GM18870 (cell line): ENCODE data around the gene MALL.
"Not testable (repeated sequence)": the region's sequence is repeated elsewhere in the genome, so short reads cannot be mapped to it uniquely, and the experiment has no call there.

ENCODE experiments used
- ATAC-seq: cut with Tn5 transposase; IDR thresholded peaks from one replicate; pipeline ENCODE4 v1.9.1; 2021; ENCODE audit warnings: moderate library complexity; ENCODE audit not compliant: unreplicated experiment

Gene MALL

GRCh38 chr2:110099471-110100225 is 16.0 kb downstream of the MALL start:
- no peak for ATAC-seq

DNA sequence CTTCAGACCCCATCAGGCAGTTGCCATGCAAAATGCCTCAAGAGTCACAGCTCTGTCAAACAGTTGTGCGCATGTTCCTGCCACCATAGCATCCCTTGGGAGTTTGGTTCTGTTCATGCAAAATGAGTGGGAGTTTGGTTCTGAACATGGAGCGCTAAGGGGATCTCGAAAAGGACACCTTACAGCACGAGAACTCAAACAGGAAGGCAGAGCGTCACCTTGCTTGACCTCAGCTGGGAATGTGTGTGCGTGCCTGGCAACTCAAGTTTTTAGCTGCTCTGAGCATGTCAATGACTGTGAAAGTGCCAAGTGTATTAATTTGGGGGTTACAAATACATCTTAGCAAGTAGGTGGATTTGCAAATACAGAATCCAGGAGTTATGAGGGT is 16.6 kb downstream of the MALL start:
- no peak for ATAC-seq

DNA sequence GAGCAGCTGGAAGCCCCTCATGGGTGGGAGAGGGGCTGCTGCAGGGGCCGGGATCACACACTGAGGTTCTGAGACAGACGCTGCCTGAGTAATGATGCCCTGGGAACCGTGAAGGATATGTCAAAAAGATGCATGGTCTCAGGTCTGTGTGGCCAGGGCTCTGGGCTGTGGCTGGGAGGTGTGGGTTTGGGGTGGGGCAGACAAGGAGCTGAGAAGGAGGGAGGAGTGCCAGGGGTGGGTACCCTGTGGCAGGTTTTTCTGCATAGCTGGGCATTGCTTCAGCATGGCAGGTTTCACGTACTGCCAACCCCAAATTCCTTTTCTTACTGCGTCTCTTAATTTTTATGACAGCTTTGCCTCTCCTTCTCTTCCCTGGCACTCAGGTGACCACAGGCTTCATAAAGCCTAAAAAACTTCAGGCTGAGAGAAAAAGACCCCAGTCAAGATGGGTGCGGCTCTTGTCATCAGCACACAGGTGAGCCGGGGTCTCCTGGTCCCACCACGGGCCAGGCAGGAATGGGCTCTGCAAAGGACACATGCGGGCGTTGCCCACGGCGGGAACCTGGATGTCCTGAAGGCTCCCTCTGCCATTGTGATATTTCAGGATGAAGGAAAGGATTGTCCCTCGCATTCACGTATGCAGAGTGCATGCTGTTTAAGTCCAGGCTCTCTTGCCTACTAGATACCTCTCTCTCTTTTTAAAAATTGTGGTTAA is 18.0 kb downstream of the MALL start:
- no peak for ATAC-seq

DNA sequence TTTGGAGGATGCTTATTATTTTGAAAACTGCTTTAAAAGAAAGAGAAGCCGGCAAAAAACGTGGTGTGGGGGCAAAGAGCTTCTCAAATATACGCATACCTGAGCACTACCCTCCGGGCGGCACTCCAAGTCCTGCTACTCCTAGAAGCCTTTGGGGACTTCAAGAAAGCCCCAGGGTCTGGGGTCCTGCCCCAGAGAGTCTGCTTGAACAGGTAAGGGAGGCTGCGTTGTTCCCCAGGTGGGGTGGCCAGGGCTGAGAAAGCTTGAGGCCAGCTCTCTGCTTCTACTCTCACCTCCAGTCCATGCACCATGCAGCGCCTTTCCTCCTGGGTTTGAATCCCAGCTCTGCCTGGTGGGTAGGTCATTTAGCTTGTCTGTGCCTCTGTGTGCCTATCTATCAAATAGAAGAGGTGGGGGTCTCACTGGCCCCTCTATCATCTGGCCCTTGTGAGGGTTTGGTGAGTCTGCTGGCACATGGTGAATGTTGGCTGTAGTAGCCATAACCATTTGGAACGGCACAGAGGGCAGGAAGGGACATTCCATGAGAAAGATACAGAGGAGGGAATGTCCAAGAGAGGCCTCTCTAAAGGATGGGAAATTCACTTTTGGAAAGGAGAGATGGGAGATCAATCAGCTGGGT is 19.5 kb downstream of the MALL start:
- ATAC-seq = no peak

DNA sequence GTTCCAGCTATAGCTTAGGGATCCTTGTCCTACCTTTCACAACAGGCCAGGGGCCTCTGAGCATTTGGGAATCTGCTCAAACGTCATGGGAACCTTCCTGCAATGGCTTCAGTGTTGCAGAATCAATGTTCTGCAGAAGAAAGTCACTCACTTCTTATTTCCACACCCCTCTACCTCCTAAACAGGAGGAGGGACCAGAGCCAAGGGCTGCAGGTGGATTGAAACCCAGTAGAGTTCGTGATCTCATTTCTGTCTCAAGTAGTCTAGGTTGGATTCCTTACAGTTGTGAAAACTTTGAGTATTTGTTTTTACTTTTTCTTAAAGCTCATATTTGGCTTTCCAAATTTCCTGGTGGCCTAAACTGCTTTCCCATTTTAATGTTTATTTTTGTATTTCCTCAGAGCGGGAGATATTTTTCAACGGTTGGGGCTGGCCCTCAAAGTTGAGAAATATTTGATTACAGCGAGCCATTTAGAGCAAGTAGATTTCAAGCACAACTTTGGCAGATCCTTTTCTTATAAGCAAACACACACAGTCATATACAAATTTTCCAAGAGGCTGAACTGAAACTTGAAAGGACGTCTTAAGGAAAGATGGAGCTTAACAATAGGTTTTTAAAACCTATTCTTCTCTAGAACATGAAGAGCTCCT is 20.6 kb downstream of the MALL start:
- not testable (repeated sequence) for ATAC-seq

DNA sequence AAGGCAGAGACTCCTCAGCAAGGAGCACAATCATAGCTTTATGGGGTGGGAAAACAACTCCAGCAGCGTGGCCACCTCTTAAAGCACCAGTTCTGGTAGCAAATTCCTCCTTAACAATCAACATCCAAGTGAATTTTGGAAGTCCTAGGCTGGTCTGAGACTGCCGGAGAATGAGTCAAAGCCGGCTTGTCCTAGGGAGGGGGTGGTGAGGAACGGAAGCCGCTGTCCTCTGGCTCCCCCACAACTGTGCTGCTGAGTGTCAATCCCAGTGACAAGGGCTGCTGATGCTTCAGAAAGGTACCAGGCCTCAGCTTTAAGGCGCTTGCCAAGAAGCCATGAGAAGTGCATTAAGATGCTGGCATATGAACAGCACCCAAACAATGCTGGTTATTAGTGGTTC is 21.7 kb downstream of the MALL start:
- not testable (repeated sequence) for ATAC-seq

GRCh38 chr2:110090164-110090563 is 25.5 kb downstream of the MALL start:
- ATAC-seq = not testable (repeated sequence)

DNA sequence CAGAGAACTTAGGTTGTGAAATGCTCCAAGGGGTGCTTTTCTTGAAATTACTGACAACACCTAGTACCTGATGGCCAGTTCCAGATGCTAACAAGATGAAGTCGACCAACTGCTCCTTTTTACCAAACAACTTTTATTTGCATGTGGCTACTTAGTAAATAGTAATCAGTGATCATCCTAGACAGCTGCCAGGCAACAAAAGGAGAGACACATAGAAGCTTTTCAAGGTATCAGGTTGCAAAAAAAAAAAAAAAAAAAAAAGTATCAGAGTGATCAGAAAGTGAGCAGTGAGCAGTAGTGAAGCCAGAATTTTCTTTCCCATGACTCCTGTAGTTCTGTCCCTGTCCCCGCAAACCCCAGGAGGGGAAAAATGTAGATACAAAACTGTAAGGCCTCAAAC is 31.9 kb downstream of the MALL start:
- ATAC-seq = not testable (repeated sequence)

DNA sequence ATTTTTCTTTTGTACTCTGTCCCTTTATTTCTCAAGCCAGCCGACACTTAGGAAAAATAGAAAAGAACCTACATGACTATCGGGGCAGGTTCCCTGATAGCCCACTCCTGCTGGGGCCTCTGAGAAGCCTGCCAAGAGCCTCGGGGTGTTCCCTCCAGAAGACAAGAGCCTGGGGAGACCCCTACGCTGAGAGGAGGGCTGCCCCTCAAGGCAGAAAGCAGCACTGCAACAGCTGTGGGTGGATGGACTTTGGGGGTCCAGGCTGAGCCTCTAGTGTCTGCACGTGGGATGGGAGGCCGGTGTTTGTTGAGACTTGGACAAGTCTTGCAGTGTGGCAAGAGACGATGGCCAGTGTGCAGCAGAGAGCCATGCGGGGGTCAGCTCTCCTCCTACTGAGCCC is 32.5 kb downstream of the MALL start:
- ATAC-seq = not testable (repeated sequence)

DNA sequence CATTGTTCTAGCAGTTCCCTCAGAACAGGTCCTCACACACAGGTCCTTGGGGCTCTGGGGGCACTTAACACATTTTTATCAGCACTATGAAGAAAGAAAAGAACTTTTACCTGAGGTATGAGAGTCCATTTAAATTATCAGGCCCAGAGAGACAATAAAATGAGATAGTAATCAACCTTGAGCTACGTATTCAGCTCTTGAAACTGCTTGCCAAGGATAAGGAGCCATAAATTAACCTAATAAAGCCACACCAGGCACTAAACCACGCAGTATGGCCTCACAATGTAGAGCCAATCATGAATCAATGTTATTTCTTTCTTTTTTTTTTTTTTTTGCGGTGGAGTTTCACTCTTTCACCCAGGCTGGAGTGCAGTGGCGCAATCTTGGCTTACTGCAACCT is 37.5 kb downstream of the MALL start:
- not testable (repeated sequence) for ATAC-seq

- not testable (repeated sequence) for ATAC-seq
Observed at GRCh38 chr2:110075896-110076295, 39.7 kb downstream of the MALL start.

GRCh38 chr2:110069869-110070268 is 45.8 kb downstream of the MALL start:
- not testable (repeated sequence) for ATAC-seq

DNA sequence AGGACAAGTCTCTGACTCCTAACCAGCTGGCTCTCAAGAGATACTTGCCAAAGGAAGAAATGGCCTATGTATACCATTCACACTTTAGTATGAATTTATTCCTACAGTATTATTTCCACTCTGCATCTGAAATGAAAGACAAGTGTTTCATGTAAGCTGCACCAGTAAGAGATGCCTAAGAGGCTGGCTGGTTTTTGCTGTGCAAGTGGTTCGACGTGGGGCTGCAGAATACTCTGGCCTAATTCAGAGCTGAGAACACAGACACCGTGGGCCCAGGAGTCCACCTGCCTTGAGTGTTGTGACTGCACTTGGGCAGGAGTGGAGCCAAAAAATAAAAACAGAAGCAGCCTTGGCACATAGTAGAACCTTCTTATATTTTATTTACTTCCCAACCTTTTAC is 47.5 kb downstream of the MALL start:
- ATAC-seq = not testable (repeated sequence)

GRCh38 chr2:110062332-110062731 is 53.3 kb downstream of the MALL start:
- ATAC-seq = not testable (repeated sequence)

- not testable (repeated sequence) for ATAC-seq
Observed at GRCh38 chr2:110060550-110060949, 55.1 kb downstream of the MALL start.

- ATAC-seq = not testable (repeated sequence)
Observed at GRCh38 chr2:110059694-110060358, 55.8 kb downstream of the MALL start.

GRCh38 chr2:110059009-110059693 is 56.5 kb downstream of the MALL start:
- not testable (repeated sequence) for ATAC-seq

DNA sequence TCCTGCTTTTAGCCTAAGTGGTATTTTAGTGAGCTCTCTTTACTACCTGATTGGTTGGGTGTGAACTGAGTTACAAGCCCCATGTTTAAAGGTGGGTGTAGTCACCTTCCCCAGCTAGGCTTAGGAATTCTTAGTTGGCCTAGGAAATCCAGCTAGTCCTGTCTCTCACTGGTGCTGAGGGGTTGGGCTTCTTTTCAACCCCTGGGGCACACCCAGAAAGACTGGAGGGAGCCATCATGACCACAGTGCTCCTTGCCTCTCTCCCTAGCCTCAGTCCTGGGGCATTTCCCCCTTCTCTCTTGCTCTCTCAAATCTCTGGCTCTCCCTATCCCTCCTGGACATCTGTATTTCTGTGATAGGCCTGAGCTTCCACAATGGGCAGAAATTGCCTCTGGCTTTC is 57.6 kb downstream of the MALL start:
- ATAC-seq = not testable (repeated sequence)

GRCh38 chr2:110055819-110056408 is 59.7 kb downstream of the MALL start:
- not testable (repeated sequence) for ATAC-seq
